NCI-H1105 (cell line): ENCODE measurements around the gene POLR1H.

ENCODE experiments used
- DNase-seq: peaks from one replicate; lab custom pipeline; 2025; lab: John Stamatoyannopoulos, UW

POLR1H gene

GRCh38 chr6:30062471-30063178 lies 1.6 kb downstream of the POLR1H start:
- no peak for DNase-seq

GRCh38 chr6:30063315-30063714 lies 2.2 kb downstream of the POLR1H start:
- DNase-seq: no peak

- DNase-seq: no peak
Observed at GRCh38 chr6:30066082-30066481, 5.0 kb downstream of the POLR1H start.

- peak; percentile 98 for DNase-seq
Observed at GRCh38 chr6:30066577-30067459, 5.8 kb downstream of the POLR1H start, which contains the start of gene PPP1R11. PPP1R11 (plus strand) TSS chr6:30067198; CDS start chr6:30067411, 213 bp downstream.

GRCh38 chr6:30067460-30068139 lies 6.5 kb downstream of the POLR1H start:
- no peak for DNase-seq

GRCh38 chr6:30071081-30071818 lies 10.2 kb downstream of the POLR1H start:
- DNase-seq: no peak

- no peak for DNase-seq
Observed at GRCh38 chr6:30071858-30072257, 10.8 kb downstream of the POLR1H start.

GRCh38 chr6:30073489-30074235 lies 12.6 kb downstream of the POLR1H start:
- DNase-seq: no peak

- DNase-seq: no peak
Observed at GRCh38 chr6:30074331-30075093, 13.4 kb downstream of the POLR1H start.

GRCh38 chr6:30075094-30075789 lies 14.2 kb downstream of the POLR1H start, which contains the start of gene RNF39:
RNF39 (minus strand) TSS chr6:30075769; CDS start chr6:30075585, 184 bp downstream.
- peak; percentile 10 for DNase-seq

- peak; percentile 23 for DNase-seq
Observed at GRCh38 chr6:30075790-30076732, 15.0 kb downstream of the POLR1H start.

- DNase-seq: no peak
Observed at GRCh38 chr6:30077218-30077617, 16.2 kb downstream of the POLR1H start.

GRCh38 chr6:30087876-30088275 lies 26.8 kb downstream of the POLR1H start:
- DNase-seq: no peak

- no peak for DNase-seq
Observed at GRCh38 chr6:30091577-30092381, 30.7 kb downstream of the POLR1H start.

- DNase-seq: no peak
Observed at GRCh38 chr6:30092852-30093543, 31.9 kb downstream of the POLR1H start.

GRCh38 chr6:30093951-30094661 lies 33.0 kb downstream of the POLR1H start:
- no peak for DNase-seq
